ENCODE data around the gene GNB1.

GNB1 gene

GRCh38 chr1:1910651-1911331 lies 19.9 kb upstream of the GNB1 start:
- DNase-seq (ENCODE audit: low read depth in 2 of 2): no peak

DNA sequence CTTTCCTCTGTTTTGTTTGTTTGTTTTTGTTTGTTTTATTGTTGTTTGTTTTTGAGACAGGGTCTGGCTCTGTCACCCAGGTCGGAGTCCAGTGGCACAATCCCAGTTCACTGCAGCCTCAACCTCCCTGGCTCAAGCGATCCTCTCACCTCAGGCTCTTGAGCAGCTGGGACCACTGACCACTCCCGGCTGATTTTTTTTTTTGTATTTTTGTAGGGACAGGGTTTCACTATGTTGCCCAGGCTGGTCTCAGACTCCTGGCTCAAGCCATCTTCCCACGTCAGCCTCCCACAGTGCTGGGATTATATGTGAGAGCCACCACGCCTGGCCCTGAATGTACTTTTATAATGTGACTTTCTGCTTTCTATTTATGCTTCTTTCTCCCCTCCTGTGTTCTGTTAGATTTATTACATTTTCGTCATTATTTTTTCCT lies 19.2 kb upstream of the GNB1 start:
- DNase-seq (ENCODE audit: low read depth in 2 of 2): no peak

GRCh38 chr1:1908506-1908791 lies 17.6 kb upstream of the GNB1 start:
- no peak for DNase-seq (ENCODE audit: low read depth in 2 of 2)

- no peak for DNase-seq (ENCODE audit: low read depth in 2 of 2)
These were observed 16.3 kb upstream of the GNB1 start for GRCh38 chr1:1907098-1907736.

DNA sequence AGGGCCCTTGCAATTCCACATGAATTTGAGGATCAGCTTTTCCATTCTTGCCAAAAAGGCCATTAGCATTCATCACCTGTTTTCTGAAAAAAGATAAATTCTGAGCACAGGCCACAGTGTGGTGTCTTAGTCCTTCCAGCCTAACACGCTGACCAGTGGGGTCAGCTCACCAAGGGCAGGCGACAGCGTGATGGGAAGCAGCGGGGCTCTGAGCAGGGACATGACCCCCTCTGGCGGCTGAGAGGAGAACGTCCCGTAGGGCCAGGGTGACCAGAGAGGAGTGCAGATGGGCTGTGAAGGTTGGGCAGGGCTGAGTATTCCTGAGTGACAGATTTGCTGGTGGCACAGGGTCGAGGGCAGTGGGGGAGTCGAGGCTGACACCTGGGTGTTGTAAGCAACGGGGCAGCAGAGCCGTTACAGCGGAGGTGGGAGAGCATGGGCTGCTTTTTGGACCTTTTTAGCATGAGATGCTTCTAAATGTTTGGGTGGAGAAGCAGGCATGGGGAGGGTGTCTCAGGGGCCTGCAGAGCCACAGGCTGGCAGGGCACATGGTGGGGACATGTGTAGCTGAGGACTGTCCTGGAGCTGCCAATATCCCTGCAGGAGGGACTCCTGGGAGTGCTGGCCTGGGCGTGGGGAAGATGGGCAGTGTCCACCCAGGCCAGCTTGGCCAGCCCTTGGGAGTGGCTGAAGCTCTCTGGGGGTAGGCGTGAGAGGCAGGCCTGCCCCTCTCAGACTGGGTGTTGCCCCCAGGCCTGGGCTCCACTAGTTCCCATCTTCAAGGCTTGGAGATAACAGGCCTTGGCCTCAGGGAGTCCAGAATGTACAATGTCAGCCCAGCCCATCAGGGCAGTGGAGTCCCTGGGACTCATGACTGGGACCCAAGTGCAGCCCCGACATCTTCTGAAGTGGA lies 15.6 kb upstream of the GNB1 start:
- DNase-seq (ENCODE audit: low read depth in 2 of 2): peak; percentile 56 to 60

DNA sequence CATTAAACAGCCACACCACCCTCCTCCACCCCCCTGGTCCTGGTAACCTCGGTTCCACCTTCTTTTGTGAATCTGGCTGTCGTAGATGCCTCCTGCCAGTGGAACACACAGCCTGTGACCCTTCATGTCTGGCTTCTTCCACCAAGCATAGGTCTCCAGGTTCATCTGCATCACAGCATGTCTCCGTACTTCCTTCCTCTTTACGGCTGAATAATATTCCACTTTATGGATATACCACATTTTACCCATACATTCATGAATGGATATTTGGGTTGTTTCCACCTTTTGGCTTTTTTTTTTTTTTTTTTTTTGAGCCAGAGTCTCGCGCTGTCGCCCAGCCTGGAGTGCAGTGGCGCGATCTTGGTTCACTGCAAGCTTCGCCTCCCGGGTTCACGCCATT lies 12.3 kb upstream of the GNB1 start:
- no peak for DNase-seq (ENCODE audit: low read depth in 2 of 2)

DNA sequence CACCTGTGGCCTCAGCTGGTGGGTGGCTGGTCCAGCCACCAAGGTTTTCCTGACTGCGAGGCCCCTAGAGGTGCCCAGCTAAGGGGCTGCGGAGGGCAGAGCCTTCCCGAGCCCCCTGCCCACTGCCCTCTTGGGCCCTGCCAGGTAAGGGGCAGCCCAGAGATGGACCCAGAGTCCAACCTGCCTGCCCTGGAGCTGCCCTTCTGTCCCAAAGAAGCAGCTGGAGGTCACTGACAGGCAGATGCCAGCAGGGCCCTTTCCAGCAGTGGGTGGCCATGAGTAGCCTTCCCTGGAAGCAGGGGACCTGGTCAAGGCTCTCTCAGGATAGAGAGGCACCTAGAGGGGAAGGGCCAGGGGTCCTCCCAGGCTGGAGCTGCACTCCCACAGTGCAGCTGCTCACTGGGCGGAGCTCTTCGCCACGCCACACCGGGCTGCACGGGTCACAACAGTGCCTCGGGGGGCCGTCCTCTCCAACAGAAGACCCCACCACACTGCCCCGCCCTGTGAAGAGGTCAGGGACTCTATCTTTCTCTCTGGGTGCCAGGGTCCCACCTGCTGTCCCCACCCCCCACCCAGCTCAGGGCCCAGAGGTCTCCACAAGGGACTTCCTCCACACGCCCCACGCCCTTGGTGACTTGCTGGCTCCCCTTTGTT lies 10.9 kb upstream of the GNB1 start:
- DNase-seq (ENCODE audit: low read depth in 2 of 2): no peak

DNA sequence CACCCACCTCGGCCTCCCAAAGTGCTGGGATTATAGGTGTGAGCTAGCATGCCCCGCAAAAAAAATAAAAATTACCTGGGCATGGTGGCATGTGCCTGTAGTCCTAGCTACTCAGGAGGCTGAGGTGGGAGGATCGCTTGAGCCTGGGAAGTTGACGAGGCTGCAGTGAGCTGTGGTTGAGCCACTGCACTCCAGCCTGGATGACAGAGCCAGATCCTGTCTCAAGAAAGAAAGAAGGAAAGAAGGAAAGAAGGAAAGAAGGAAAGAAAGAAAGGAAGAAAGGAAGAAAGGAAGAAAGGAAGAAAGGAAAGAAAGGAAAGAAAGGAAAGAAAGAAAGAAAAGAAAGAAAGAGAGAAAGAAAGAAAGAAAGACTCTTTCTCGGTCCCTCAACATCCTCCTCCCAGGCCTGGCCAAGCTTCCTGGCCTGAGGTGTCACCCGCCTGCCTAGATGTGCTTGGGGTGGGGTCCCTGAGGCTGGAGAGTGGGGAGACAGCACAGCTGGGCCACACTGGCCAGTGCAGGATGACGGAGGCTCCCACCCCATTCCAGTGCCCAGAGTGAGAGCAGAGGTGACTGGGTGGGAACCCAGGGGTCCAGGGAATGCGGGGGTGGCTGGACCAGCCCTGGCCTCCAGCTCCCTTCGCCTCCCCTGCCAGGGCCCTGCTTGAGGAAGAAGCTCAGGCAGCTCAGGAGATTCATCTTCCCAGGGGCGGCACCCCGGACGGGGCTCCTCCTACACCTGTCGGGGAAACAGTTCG lies 10.2 kb upstream of the GNB1 start:
- no peak for DNase-seq (ENCODE audit: low read depth in 2 of 2)

DNA sequence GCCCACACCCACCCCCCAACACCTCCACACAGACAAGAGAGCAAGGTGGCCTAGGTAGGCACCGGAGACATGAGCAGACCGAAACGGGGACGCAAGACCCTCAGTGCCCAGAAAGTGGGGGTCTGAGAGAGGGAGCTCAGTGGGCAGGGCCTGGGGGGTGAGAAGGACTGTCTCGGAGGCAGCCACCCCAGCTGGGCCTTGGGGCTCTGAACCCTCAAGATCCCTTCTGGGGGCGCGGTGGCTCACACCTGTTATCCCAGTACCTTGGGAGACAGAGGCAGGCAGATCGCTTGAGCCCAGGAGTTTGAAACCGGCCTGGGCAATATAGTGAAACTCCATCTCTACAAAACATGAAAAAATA lies 9.1 kb upstream of the GNB1 start:
- no peak for DNase-seq (ENCODE audit: low read depth in 2 of 2)

DNA sequence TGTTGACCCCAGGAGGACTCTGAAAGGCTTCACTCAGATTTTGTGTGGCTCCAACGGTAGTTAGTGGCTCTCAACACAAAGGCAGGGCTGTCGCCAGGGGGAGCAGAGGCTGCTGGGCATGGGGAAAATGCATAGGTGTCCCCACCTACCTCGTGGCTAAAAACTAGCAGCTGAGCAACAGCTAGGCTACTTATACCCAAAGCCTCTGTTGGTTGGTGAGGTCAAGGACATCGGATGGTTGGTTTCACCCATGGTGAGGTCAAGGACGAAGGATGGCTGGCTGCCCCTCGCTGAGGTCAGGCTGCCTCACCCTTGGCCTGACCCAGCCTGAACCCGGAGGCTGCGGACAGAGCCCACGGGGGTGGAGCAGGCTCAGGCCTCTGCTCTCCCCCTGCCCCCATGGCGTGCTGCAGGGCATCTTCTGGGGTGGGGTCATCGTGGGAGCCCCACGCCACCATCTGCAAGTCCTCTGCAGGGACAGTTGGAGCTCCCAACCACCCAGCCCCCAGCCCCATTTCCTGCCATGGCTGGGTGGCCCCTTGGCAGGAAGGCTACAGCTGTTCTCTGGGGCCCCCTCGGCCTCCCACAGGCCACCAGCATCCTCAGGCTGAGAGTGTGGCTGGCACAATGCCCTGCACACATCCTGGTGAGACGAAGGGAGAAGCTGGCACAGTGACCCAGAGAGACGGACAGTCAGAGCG lies 8.5 kb upstream of the GNB1 start:
- no peak for DNase-seq (ENCODE audit: low read depth in 2 of 2)

GRCh38 chr1:1898246-1898933 lies 7.5 kb upstream of the GNB1 start:
- DNase-seq (ENCODE audit: low read depth in 2 of 2): no peak

DNA sequence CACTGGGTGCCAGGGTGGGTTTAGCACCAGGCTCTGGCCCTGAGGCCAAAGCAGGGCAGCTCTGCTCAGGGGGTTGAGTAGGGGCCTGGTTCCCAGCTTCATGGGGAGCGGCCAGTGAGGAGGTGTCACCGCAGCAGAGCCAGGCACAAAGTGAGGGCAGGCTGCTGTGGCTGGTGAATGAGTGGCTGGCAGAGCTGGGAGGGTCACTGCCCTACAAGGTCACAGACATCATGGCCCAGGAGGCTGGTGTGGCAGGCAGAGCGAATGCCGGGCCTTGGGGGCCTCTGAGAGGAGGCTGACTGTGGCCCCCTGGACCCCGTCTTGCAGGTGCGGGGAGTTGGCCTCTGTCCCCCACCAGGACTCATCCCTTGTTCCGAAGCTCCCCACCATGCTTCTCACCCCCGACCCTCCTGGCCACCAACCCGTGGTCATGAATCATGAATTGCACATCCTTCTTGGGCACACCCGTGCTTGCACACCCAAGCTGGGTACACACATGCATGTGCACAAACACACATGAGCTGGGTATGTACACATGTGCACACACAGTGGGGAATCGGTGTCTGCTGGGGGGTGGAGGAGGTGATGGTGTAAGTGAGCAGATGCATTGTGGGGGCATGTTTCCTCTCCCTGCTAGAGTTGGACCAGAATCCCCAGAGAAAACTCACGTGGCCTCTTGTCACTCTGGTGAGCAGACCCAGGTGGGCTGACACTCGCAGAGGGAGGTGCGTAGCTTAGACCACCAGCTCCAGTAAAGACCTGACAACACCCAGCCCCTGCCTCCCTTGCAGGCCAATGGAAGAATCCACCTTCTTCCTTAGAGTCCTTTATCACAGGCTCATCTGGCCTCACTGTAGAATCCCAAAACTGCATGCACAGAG lies 4.8 kb upstream of the GNB1 start:
- DNase-seq (ENCODE audit: low read depth in 2 of 2): no peak

DNA sequence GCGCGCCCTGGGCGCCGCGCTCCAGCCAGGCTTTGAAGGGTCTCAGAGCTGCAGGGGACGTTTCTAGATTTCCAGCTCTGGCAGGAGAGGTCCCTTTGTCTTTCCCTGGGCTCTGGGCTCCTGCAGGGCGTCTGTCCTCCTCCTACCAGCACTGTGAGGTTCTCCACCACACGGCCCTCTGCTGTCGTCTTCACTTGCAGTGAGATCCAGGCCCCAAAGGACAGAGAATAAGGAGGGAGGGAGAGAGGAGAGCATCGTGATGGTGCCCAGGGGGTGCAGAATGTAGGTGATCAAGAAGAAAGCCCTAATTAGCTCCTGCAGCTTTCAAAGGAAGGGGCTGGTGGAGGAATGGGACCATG lies 4.2 kb upstream of the GNB1 start:
- no peak for DNase-seq (ENCODE audit: low read depth in 2 of 2)

- DNase-seq (ENCODE audit: low read depth in 2 of 2): no peak
These were observed 3.6 kb upstream of the GNB1 start for GRCh38 chr1:1894354-1895059.

DNA sequence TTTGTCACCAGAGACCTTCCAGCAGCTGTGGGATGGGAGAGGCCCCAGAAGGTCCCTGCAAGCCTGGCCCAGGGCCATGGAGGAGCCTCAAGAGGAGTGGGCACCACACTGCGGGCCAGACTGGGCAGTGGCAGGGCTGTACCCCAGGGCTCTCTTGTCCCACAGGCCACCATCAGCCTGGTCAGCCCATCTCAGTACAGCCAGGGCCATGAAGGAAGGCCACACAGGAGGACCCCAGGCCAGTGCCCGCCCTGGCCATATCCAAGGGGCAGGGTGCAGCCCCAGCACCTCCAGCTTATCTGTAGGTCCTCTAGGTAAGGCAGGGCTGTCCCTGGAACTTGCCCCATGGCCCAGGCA lies 3.1 kb upstream of the GNB1 start:
- no peak for DNase-seq (ENCODE audit: low read depth in 2 of 2)

DNA sequence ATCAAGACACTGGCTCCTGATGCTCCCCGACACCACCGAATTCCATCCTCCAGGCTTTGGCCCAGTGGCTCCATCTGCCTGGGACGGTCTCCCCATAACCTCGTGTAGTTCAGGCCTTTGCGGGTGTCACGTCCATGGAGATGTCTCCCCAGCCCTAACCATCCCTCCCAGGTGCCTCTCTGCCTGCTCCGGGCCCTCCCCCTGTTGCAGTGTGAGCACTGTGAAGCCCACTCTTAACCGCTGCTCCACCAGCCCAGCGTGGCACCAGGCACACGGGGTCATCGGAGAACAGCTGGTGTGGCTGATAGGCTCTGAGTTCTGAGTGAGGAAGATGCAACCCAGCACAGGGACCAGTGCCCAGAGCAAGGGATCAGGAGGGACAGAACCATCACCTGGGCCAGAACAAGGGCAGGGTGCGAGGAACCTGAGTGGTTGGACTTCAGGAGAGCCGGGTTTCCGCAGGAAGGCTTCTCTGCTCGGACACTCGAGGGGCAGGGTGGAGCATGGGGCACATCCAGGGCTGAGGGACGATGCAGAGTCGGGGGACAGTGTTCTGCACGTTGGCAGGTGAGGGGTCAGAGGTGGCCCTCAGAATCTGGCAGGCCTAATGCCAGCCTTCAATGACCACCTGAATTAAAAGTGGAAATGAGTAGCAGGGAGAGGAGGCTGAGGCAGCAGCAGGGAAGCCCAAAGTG lies 2.6 kb upstream of the GNB1 start:
- DNase-seq (ENCODE audit: low read depth in 2 of 2): no peak

GRCh38 chr1:1892763-1893120 lies 1.9 kb upstream of the GNB1 start:
- DNase-seq (ENCODE audit: low read depth in 2 of 2): no peak

GRCh38 chr1:1892079-1892762 lies 1.3 kb upstream of the GNB1 start:
- no peak for DNase-seq (ENCODE audit: low read depth in 2 of 2)

All from activated CD4-positive, alpha-beta T cell treated with anti-CD3 and anti-CD28 coated beads for 24 hours (primary cell).